Measurements from ENCODE around the gene MDC1. TPM values are rescaled to one million over a fixed set of nuclear protein-coding genes. Genes with fewer than 3 reads are reported as not detected.
A peak's percentile ranks its signal among the peaks of the same experiment; 100 is the strongest.

MDC1 gene
- polyA plus RNA-seq, 1 donor (not counting 4 experiments of a cell fraction or from before 2014, with no cell fraction given) = 6.9 TPM

DNA sequence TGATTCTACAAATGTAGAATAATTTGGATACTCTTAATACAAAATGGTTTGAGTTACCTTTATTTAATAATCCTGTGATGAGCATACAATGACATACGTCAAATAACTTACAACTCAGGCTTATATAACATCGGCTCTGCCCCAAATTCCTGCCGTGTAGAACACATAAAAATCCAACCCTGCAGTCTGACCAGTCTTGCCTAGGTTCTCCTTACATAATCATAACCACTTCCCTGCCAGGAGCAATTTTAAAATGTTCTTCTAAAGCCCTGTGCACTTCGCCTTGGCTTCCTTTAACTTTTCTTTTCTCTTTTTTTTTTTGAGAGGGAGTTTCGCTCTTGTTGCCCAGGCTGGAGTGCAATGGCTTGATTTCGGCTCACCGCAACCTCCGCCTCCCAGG is 43.5 kb upstream of the MDC1 start:
- no peaks in the 10 kb centered on the region for H4K20me1 ChIP-seq (ENCODE audit: control insufficient read depth, extremely low read depth, insufficient read depth, low read length)
- peak overlapping the region; percentile 76 for H3K27ac ChIP-seq (ENCODE audit: control insufficient read depth, insufficient read depth, low read length)
- FAIRE-seq (no peak), DNase-seq (ENCODE audit: low read depth, low spot score) (no peak)
- H3K36me3 ChIP-seq (ENCODE audit: control insufficient read depth in 2 of 2, extremely low read depth in 1 of 2, insufficient read depth in 2 of 2, low read length in 2 of 2) = no peaks in the 10 kb centered on the region
- dilution Hi-C loops (cut with MboI; ENCODE audit: extremely low pct_ligation_motif_present, low sequenced_read_pairs) = no loop called here
- no peak for TF ChIP-seq CTCF (optimal IDR thresholded peaks at IDR 0.05 in 1 of 3, IDR thresholded peaks at IDR 0.05 in 1 of 3, conservative IDR thresholded peaks at IDR 0.05 in 1 of 3; ENCODE audit: extremely low read depth in 1 of 3, insufficient read depth in 2 of 3, low read length in 3 of 3)
- TF ChIP-seq EZH2 (IDR thresholded peaks at IDR 0.05; ENCODE audit: low read length) = no peak
- H3K4me3 ChIP-seq (ENCODE audit: control insufficient read depth in 2 of 3, extremely low read depth in 1 of 3, insufficient read depth in 2 of 3, low read depth in 1 of 3, low read length in 3 of 3) = no peak overlapping the region
- H3K79me2 ChIP-seq (ENCODE audit: control insufficient read depth, insufficient read depth, low read length) = no peaks in the 10 kb centered on the region
- no peaks in the 10 kb centered on the region for H3K9me1 ChIP-seq (ENCODE audit: control insufficient read depth, extremely low read depth, insufficient read depth, low read length)
- peak overlapping the region; percentile 18 for H3K9ac ChIP-seq (ENCODE audit: control insufficient read depth, extremely low read depth, insufficient read depth, low read length)
- H3K4me2 ChIP-seq (ENCODE audit: control insufficient read depth, extremely low read depth, insufficient read depth, low read depth, low read length) = peak overlapping the region; percentile 35
- no peak overlapping the region for H2AFZ ChIP-seq (ENCODE audit: control insufficient read depth, low read length)
- H3K27me3 ChIP-seq (ENCODE audit: control insufficient read depth, extremely low read depth, insufficient read depth, low read length) = no peaks in the 10 kb centered on the region
- H3K4me1 ChIP-seq (ENCODE audit: control insufficient read depth, extremely low read depth, insufficient read depth, low read length) = peaks cover 49% of the 10 kb centered on the region
- H3K9me3 ChIP-seq (ENCODE audit: control insufficient read depth, low read depth, low read length) = no peaks in the 10 kb centered on the region

- no peaks in the 10 kb centered on the region for H4K20me1 ChIP-seq (ENCODE audit: control insufficient read depth, extremely low read depth, insufficient read depth, low read length)
- H3K4me2 ChIP-seq (ENCODE audit: control insufficient read depth, extremely low read depth, insufficient read depth, low read depth, low read length) = peak overlapping the region; percentile 35
- no peaks in the 10 kb centered on the region for H3K9me1 ChIP-seq (ENCODE audit: control insufficient read depth, extremely low read depth, insufficient read depth, low read length)
- dilution Hi-C loops (cut with MboI; ENCODE audit: extremely low pct_ligation_motif_present, low sequenced_read_pairs) = no loop called here
- H3K27ac ChIP-seq (ENCODE audit: control insufficient read depth, insufficient read depth, low read length) = peak overlapping the region; percentile 76
- H3K9ac ChIP-seq (ENCODE audit: control insufficient read depth, extremely low read depth, insufficient read depth, low read length) = peak overlapping the region; percentile 18
- H3K4me3 ChIP-seq (ENCODE audit: control insufficient read depth in 2 of 3, extremely low read depth in 1 of 3, insufficient read depth in 2 of 3, low read depth in 1 of 3, low read length in 3 of 3) = no peak overlapping the region
- H3K4me1 ChIP-seq (ENCODE audit: control insufficient read depth, extremely low read depth, insufficient read depth, low read length) = peaks cover 56% of the 10 kb centered on the region
- no peaks in the 10 kb centered on the region for H3K9me3 ChIP-seq (ENCODE audit: control insufficient read depth, low read depth, low read length)
- H2AFZ ChIP-seq (ENCODE audit: control insufficient read depth, low read length) = no peak overlapping the region
- no peaks in the 10 kb centered on the region for H3K79me2 ChIP-seq (ENCODE audit: control insufficient read depth, insufficient read depth, low read length)
- no peak for DNase-seq (ENCODE audit: low read depth, low spot score)
- no peak for FAIRE-seq
- H3K27me3 ChIP-seq (ENCODE audit: control insufficient read depth, extremely low read depth, insufficient read depth, low read length) = no peaks in the 10 kb centered on the region
- TF ChIP-seq CTCF (optimal IDR thresholded peaks at IDR 0.05 in 1 of 3, IDR thresholded peaks at IDR 0.05 in 1 of 3, conservative IDR thresholded peaks at IDR 0.05 in 1 of 3; ENCODE audit: extremely low read depth in 1 of 3, insufficient read depth in 2 of 3, low read length in 3 of 3) (no peak), EZH2 (IDR thresholded peaks at IDR 0.05; ENCODE audit: low read length) (no peak)
- H3K36me3 ChIP-seq (ENCODE audit: control insufficient read depth in 2 of 2, extremely low read depth in 1 of 2, insufficient read depth in 2 of 2, low read length in 2 of 2) = no peaks in the 10 kb centered on the region
Measured at GRCh38 chr6:30759575-30760239, 42.6 kb upstream of the MDC1 start.

Data from keratinocyte (primary cell).